Astrocyte (in vitro differentiated cells and primary cell): Measurements from ENCODE around the gene ZP1.

Experiments
- EZH2 ChIP-seq: IDR thresholded peaks from 2 replicates; pipeline ENCODE4 v1.6.1; 2012; ENCODE audit warnings: mild to moderate bottlenecking, low read length, inconsistent platforms; ENCODE audit not compliant: insufficient read depth
- TF ChIP-seq, protein P1 (sequence below): IDR thresholded peaks from 2 replicates; pipeline ENCODE4 v1.5.1; 2011; ENCODE audit warnings: low read depth, mild to moderate bottlenecking, inconsistent platforms, low read length, moderate library complexity; ENCODE audit not compliant: insufficient read depth

DNA sequence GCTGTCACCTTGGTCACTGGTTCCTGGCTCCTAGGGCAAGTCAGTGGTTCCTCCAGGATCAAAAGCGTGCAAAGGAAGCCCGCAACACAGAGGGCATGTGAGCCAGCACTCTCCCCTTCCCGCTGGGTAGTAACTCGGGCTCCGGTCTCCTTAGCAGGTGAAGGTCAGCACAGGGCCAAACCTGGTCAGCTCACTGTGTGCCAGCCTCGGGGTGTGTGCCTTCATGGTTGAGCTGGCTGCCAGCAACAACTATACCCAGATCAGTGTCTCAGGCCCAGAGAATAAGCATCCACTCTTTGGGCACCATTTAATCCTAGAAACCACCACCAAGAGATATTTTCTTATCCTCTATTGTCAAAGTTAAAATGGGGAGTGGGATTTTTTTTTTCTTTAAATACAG lies 41.6 kb upstream of the ZP1 start:
- TF ChIP-seq, protein P1, sequence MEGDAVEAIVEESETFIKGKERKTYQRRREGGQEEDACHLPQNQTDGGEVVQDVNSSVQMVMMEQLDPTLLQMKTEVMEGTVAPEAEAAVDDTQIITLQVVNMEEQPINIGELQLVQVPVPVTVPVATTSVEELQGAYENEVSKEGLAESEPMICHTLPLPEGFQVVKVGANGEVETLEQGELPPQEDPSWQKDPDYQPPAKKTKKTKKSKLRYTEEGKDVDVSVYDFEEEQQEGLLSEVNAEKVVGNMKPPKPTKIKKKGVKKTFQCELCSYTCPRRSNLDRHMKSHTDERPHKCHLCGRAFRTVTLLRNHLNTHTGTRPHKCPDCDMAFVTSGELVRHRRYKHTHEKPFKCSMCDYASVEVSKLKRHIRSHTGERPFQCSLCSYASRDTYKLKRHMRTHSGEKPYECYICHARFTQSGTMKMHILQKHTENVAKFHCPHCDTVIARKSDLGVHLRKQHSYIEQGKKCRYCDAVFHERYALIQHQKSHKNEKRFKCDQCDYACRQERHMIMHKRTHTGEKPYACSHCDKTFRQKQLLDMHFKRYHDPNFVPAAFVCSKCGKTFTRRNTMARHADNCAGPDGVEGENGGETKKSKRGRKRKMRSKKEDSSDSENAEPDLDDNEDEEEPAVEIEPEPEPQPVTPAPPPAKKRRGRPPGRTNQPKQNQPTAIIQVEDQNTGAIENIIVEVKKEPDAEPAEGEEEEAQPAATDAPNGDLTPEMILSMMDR, result no peak
- TF ChIP-seq EZH2, result no peak
